HG03280 (cell line): ENCODE results near the gene ZFAND2B.
"Not testable (repeated sequence)": the region's sequence is repeated elsewhere in the genome, so short reads cannot be mapped to it uniquely, and the experiment has no call there.

Source experiments
- ATAC-seq: cut with Tn5 transposase; IDR thresholded peaks from one replicate; pipeline ENCODE4 v1.9.1; 2021; ENCODE audit warnings: mild to moderate bottlenecking, moderate library complexity; ENCODE audit not compliant: unreplicated experiment

The ZFAND2B gene

DNA sequence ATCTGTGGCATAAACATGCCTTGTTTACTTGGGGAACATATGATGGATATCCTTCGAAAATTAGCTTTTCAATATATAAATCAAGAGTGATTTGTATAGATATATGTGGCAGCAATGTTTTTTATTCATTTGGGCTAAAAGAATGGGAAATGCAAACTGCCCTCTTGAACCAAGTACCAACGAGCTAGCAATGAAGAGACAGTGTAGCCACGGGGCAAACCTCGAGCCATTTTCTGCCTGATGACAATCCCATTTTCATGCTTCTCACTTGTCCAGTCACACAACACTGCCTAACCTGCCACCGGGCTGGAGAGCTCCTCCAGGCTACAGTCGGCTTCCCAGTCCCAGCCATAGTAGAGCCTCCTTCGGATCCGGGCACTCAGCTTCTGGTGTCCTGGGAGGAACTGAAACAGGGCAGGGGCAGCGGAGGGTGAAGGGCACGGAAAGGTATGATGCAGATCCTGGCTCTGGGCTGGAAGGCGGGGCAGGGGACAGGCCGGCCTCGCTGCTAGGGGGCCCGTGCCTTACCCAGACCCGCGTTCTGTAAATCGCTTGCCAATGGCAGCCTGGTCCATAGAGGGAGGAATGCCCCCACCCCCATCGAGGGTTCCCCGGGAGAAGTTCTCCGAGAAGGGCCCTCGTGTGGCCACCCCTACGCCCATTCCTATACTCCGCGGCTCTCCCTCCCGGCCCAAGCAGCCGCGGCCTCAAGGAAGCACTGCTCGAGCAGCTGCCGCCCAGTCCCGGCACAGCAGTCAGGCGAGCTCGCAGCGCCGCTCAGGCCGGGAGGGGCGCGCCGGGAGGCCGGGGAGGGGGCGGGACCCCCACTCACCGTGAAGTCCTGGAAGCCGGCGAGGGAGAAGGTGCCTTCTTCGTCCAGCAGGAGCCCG, 30.4 kb upstream of the ZFAND2B start:
- peak; percentile 11 for ATAC-seq

DNA sequence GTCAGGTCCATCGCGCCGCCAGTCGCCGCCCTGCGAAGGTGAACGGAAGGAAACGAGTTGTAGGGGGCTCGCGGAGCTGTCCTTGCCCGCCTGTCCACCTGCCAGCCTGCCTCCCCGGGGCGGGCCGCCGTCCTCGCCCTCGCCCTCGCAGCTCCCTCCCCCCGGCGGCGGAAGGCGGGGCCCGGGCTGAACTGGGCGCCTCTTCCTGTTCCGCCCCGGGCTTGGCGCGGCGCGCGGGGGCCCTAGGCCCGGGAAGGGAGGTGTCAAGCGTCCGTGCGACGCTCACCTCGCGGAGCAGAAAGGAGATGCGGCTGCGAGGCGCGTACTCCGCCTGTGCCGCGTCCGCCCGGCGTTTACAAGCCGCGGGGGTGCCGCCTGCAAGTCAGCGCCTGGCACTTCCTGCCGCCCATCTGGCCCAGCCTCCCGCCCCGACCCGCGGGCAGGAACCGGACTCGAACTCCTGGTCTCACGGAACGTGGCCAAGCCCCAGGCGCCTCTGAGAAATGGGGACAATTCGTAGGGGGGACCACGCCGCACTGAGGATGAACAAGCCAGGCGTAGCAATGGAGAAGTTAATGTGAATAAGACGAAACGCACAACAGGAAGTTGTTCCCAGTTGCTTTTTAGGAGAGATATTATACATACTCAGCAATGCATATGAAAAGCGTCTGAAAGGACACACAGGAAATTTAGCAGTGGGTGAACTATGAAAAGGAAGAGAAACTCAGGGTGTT, 29.6 kb upstream of the ZFAND2B start, which contains the start of gene CNPPD1:
CNPPD1 (minus strand) TSS at position 108 of the 734 bp plus-strand sequence; CDS start at position 11, 97 bp downstream.
- peak; percentile 70 for ATAC-seq

GRCh38 chr2:219177552-219178376, 28.8 kb upstream of the ZFAND2B start, which contains the start of gene RETREG2:
Gene RETREG2, plus strand, starts transcription at chr2:219178275. Its CDS starts 78 bp downstream, at chr2:219178353.
- peak; percentile 44 for ATAC-seq

- peak; percentile 9 for ATAC-seq
Measured at GRCh38 chr2:219178377-219179175, 28.0 kb upstream of the ZFAND2B start.

- no peak for ATAC-seq
Measured at GRCh38 chr2:219179601-219180465, 26.7 kb upstream of the ZFAND2B start.

DNA sequence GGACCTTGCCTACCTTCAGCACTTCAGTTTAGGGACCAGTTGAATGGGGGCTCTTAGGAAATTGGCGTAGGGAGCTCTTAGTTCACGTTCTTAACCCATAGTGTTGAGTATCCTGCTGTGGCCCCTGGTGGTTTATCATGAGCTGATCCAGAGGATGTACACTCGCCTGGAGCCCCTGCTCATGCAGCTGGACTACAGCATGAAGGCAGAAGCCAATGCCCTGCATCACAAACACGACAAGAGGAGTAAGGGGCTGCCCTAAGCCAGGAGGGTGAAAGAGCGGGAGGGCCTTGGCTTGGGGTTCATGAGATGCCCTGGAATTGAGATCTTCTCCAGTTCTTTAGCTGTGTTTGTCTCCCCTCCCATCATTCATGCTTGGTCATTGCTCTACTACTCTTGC, 25.6 kb upstream of the ZFAND2B start:
- no peak for ATAC-seq

GRCh38 chr2:219181531-219181930, 25.1 kb upstream of the ZFAND2B start:
- no peak for ATAC-seq

GRCh38 chr2:219182331-219183150, 24.0 kb upstream of the ZFAND2B start:
- ATAC-seq = no peak

DNA sequence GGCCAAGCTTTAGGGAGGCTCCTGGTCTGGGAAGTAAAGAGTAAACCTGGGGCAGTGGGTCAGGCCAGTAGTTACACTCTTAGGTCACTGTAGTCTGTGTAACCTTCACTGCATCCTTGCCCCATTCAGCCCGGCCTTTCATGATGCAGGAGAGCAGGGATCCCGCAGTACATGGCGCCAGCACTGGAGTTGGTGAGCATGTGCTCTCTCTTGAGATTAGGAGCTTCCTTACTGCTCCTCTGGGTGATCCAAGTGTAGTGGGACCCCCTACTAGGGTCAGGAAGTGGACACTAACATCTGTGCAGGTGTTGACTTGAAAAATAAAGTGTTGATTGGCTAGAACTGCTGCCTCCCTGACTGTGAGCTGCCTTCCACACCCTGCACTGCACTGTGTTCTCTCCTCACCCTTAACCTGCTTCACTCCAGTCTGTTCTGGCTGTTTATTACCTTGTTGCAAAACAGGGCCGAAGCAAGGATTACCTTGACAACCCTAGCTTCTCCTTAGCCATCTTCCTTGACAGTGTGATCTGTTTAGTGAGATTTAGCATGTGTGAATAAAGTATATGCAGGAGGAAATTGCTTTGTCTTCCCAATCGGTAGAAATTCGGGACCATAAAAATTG, 23.3 kb upstream of the ZFAND2B start:
- ATAC-seq = no peak

GRCh38 chr2:219184121-219184520, 22.5 kb upstream of the ZFAND2B start:
- no peak for ATAC-seq

DNA sequence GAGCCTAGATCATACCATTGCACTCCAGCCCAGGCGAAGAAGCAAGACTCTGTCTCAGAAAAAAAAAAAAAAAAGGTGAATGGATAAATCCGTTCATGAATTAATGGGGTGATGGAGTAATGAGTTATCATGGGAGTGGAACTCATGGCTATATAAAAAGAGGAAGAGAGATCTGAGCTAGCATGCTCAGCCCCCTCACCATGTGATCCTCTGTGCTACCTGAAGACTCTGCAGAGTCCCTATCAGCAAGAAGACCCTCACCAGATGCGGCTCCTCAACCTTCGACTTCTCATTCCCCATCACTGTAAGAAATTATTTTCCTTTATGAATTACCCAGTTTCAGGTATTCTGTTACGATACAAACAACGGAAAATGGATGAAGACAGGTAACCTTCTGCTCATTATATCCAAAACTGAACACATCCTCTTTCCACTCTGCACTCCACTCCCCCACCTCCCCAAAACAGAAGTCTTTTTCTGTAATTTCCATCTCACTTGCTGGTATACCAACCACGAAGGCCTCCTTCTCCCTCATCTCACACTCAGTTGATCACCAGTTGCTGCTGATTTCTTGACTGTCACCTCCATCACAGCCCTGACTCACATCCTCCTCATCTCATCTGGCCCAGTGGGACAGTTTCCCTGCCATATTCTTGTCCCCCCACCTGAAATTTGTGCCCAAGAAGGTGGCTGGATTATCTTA, 19.7 kb upstream of the ZFAND2B start:
- no peak for ATAC-seq

DNA sequence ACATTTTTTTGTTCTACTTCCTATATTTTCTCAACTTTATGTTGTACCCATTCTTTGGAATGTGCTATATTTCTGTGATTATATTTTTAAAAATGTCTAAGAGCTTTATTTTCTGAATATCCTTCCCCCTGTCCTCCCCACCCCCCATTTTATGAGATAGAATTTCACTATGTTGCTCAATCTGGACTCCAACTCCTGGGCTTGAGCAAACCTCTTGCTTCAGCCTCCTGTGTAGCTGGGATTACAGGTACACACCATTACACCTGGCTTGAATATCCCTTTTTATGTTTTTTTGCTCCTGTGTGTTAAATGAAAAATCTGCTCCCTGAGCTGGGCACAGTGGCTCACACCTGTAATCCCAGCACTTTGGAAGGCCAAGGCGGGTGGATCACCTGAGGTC, 9.2 kb upstream of the ZFAND2B start:
- no peak for ATAC-seq

GRCh38 chr2:219198974-219199373, 7.6 kb upstream of the ZFAND2B start:
- ATAC-seq = no peak

- no peak for ATAC-seq
Measured at GRCh38 chr2:219199470-219200211, 6.9 kb upstream of the ZFAND2B start.

DNA sequence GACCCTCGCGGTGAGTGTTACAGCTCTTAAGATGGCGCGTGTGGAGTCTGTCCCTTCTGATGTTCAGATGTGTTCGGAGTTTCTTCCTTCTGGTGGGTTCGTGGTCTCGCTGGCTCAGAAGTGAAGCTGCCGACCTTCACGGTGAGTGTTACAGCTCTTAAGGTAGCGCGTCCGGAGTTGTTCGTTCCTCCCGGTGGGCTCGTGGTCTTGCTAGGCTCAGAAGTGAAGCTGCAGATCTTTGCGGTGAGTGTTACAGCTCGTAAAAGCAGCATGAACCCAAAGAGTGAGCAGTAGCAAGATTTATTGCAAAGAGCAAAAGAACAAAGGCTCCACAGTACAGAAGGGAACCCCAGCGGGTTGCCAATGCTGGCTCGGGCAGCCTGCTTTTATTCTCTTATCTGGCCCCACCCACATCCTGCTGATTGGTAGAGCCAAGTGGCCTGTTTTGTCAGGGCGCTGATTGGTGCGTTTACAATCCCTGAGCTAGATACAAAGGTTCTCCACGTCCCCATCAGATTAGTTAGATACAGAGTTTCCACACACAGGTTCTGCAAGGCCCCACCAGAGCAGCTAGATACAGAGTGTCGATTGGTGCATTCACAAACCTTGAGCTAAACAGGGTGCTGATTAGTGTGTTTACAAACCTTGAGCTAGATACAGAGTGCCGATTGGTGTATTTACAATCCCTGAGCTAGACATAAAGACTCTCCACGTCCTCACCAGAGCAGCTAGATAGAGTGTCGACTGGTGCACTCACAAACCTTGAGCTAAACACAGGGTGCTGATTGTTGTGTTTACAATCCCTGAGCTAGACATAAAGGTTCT, 5.9 kb upstream of the ZFAND2B start:
- not testable (repeated sequence) for ATAC-seq

GRCh38 chr2:219201331-219201730, 5.3 kb upstream of the ZFAND2B start:
- ATAC-seq = not testable (repeated sequence)
